HCT116 (cell line): ENCODE data around the gene ANKRD44. TPM values are rescaled to one million over a fixed set of nuclear protein-coding genes. Genes with fewer than 3 reads are reported as not detected.

Experiments
- ATAC-seq: fragments of 200-7000 bp; cut with Tn5 transposase; 2 replicates; pipeline ENCODE4 v1.9.1; 2020; ENCODE audit warnings: mild to moderate bottlenecking, moderate library complexity
- BruUV-seq: library from RNA; stranded (reverse); fragments of 400-500 nt; replicated peaks from 2 replicates; lab custom pipeline; 2021; lab: Mats Ljungman, UMichigan
- CTCF ChIA-PET: fragments of 300-600 bp; sonication (Branson Sonifier 250); formaldehyde crosslinking; loops from one replicate; lab custom pipeline; 2021; ENCODE audit warnings: antibody characterized with exemption; lab: Charles Lee
- POLR2A ChIA-PET: fragments of 300-600, 350-600 bp; sonication (Branson Sonifier 250); formaldehyde crosslinking; loops from one replicate; lab custom pipeline; 2021; ENCODE audit warnings: antibody characterized with exemption; lab: Charles Lee
- RAD21 ChIA-PET, 2 experiments: fragments of 300-600 bp; sonication (Branson Sonifier 250); formaldehyde crosslinking; loops; one replicate each; lab custom pipeline; 2023; ENCODE audit warnings: low total read pairs in 2 of 2; ENCODE audit not compliant: uncharacterized antibody in 2 of 2, unreplicated experiment in 2 of 2, low non-redundant PET in 1 of 2; lab: Charles Lee
- DNase-seq: peaks from one replicate; pipeline ENCODE4 v3.0.0-alpha.2; 2010; ENCODE audit warnings: low read depth, low spot score
- H2AFZ ChIP-seq: fragments of 200-600 bp; shearing (Covaris generic), sonication (generic); 2 replicates; pipeline ENCODE4 v1.6.1; 2017; ENCODE audit warnings: low read depth, mixed run types, mixed read lengths, antibody characterized with exemption, low read length; ENCODE audit not compliant: poor library complexity, severe bottlenecking
- H3K27ac ChIP-seq: 2 replicates; pipeline ENCODE4 v1.5.1; 2012; ENCODE audit warnings: low read depth, low read length
- H3K27me3 ChIP-seq: fragments of 200-600 bp; sonication (generic); 2 replicates; pipeline ENCODE4 v1.6.1; 2016; ENCODE audit warnings: mixed run types, low read length, mixed read lengths; ENCODE audit not compliant: insufficient read depth
- H3K36me3 ChIP-seq, 2 experiments: fragments of 200-500 bp in 1 of 2; fragments of 200-600 bp in 1 of 2; sonication (Bioruptor generic) in 1 of 2; sonication (generic) in 1 of 2; 2 replicates each; pipeline versions ENCODE4 v1.5.1 to v1.6.1; 2014 to 2016; ENCODE audit warnings: low read length in 2 of 2, inconsistent platforms in 1 of 2, mixed read lengths in 1 of 2, mixed run types in 1 of 2; ENCODE audit not compliant: insufficient read depth in 2 of 2, control insufficient read depth in 1 of 2
- H3K4me1 ChIP-seq, 2 experiments: fragments of 200-600 bp in 1 of 2; sonication (generic) in 1 of 2; 2 replicates each; pipeline versions ENCODE4 v1.5.1 to v1.6.1; 2012 to 2017; ENCODE audit warnings: low read length in 2 of 2, inconsistent platforms in 1 of 2, mild to moderate bottlenecking in 1 of 2, mixed read lengths in 1 of 2, mixed run types in 1 of 2, moderate library complexity in 1 of 2; ENCODE audit not compliant: insufficient read depth in 2 of 2, control insufficient read depth in 1 of 2
- H3K4me2 ChIP-seq: fragments of 200-600 bp; sonication (generic); 2 replicates; pipeline ENCODE4 v1.6.1; 2017; ENCODE audit warnings: mixed run types, low read length, mixed read lengths
- H3K4me3 ChIP-seq, 2 experiments: fragments of 200-600 bp in 1 of 2; sonication (generic) in 1 of 2; replicated peaks in 1 of 2; 2 replicates each; pipeline ENCODE4 v1.5.1; 2011 to 2016; ENCODE audit warnings: low read length in 2 of 2, control low read depth in 1 of 2, low read depth in 1 of 2, mild to moderate bottlenecking in 1 of 2, mixed read lengths in 1 of 2, mixed run types in 1 of 2
- H3K79me2 ChIP-seq: fragments of 200-600 bp; sonication (generic); 2 replicates; pipeline ENCODE4 v1.6.1; 2017; ENCODE audit warnings: mild to moderate bottlenecking, mixed run types, low read length, moderate library complexity, mixed read lengths; ENCODE audit not compliant: insufficient read depth
- H3K9ac ChIP-seq: fragments of 200-600 bp; sonication (generic); 2 replicates; pipeline ENCODE4 v1.6.1; 2016; ENCODE audit warnings: low read length, mixed read lengths
- H3K9me2 ChIP-seq: fragments of 200-600 bp; sonication (generic), shearing (Covaris generic); 2 replicates; pipeline ENCODE4 v1.6.1; 2017; ENCODE audit warnings: mixed run types, mild to moderate bottlenecking, moderate library complexity; ENCODE audit not compliant: insufficient read depth
- H3K9me3 ChIP-seq, 2 experiments: fragments of 200-500 bp in 1 of 2; fragments of 200-600 bp in 1 of 2; sonication (Bioruptor generic) in 1 of 2; sonication (generic) in 1 of 2; 2 replicates each; pipeline ENCODE4 v1.6.1; 2014 to 2017; ENCODE audit warnings: low read length in 2 of 2, mixed read lengths in 2 of 2, inconsistent platforms in 1 of 2, low read depth in 1 of 2, mild to moderate bottlenecking in 1 of 2, mixed run types in 1 of 2, moderate library complexity in 1 of 2; ENCODE audit not compliant: control insufficient read depth in 1 of 2, insufficient read depth in 1 of 2
- H4K20me1 ChIP-seq: fragments of 200-600 bp; sonication (generic), shearing (Covaris generic); 2 replicates; pipeline ENCODE4 v1.6.1; 2017; ENCODE audit warnings: mixed run types, mild to moderate bottlenecking, moderate library complexity; ENCODE audit not compliant: insufficient read depth
- CEBPB ChIP-seq: IDR thresholded peaks from 2 replicates; pipeline ENCODE4 v1.6.1; 2012; ENCODE audit warnings: low read depth
- CTCF ChIP-seq, 3 experiments: fragments of 200-600 bp in 1 of 3; sonication (generic) in 1 of 3; IDR thresholded peaks in 2 of 3; conservative IDR thresholded peaks in 1 of 3; 2 replicates each; pipeline ENCODE4 v1.5.1; 2012 to 2017; ENCODE audit warnings: low read depth in 2 of 3, low read length in 2 of 3, antibody characterized with exemption in 1 of 3, borderline replicate concordance in 1 of 3, control low read depth in 1 of 3, mild to moderate bottlenecking in 1 of 3, mixed read lengths in 1 of 3, mixed run types in 1 of 3, moderate library complexity in 1 of 3; ENCODE audit not compliant: insufficient read depth in 1 of 3
- EZH2 ChIP-seq: fragments of 200-600 bp; sonication (generic); IDR thresholded peaks from 2 replicates; pipeline ENCODE4 v1.6.1; 2017; ENCODE audit warnings: antibody characterized with exemption, mixed run types
- FOSL1 ChIP-seq: IDR thresholded peaks from 2 replicates; pipeline ENCODE4 v1.6.1; 2012; ENCODE audit warnings: low read depth
- JUND ChIP-seq: IDR thresholded peaks from 2 replicates; pipeline ENCODE4 v1.6.1; 2012
- POLR2AphosphoS5 ChIP-seq: IDR thresholded peaks from 2 replicates; pipeline ENCODE4 v1.6.1; 2011; ENCODE audit warnings: mild to moderate bottlenecking, low read depth, low read length, moderate library complexity
- RAD21 ChIP-seq: IDR thresholded peaks from 2 replicates; pipeline ENCODE4 v1.6.1; 2012; ENCODE audit warnings: low read depth, mild to moderate bottlenecking
- SIN3A ChIP-seq: IDR thresholded peaks from 2 replicates; pipeline ENCODE4 v1.6.1; 2012; ENCODE audit warnings: low read depth
- SP1 ChIP-seq: IDR thresholded peaks from 2 replicates; pipeline ENCODE4 v1.6.1; 2012; ENCODE audit warnings: low read depth
- SRF ChIP-seq: IDR thresholded peaks from 2 replicates; pipeline ENCODE4 v1.6.1; 2012; ENCODE audit warnings: low read depth
- TCF7L2 ChIP-seq: IDR thresholded peaks from 2 replicates; pipeline ENCODE4 v1.7.0; 2011; ENCODE audit warnings: borderline replicate concordance, inconsistent platforms; ENCODE audit not compliant: insufficient read depth, insufficient read length; ENCODE audit errors: extremely low read depth
- YY1 ChIP-seq: IDR thresholded peaks from 2 replicates; pipeline ENCODE4 v1.6.1; 2011; ENCODE audit warnings: low read length, low read depth, moderate library complexity, mild to moderate bottlenecking; ENCODE audit not compliant: insufficient replicate concordance; ENCODE audit errors: extremely low read depth
- ZFX ChIP-seq: fragments of 450-650 bp; IDR thresholded peaks from 2 replicates; pipeline ENCODE4 v1.6.1; 2017
- ZNF274 ChIP-seq: fragments of 200-500 bp; sonication (Bioruptor generic); IDR thresholded peaks from 2 replicates; pipeline ENCODE4 v1.6.1; 2014; ENCODE audit warnings: mild to moderate bottlenecking, low read depth, low read length, inconsistent platforms
- intact Hi-C: fragments of 100-400 bp; cut with micrococcal nuclease; formaldehyde crosslinking; loops from 2 replicates; pipeline ENCODE4 v1.10.0; 2022
- total RNA-seq: library from RNA; stranded (reverse); gene quantifications from one replicate; pipeline ENCODE4 v1.2.1, GENCODE V29; 2021; ENCODE audit not compliant: unreplicated experiment
- TF ChIP-seq, protein P1 (sequence below): IDR thresholded peaks from 2 replicates; pipeline ENCODE4 v1.6.1; 2012

Gene ANKRD44
- total RNA-seq, 1 experiment from 2014 or later = 2.7 TPM

- DNase-seq (no peak), ATAC-seq (no peak)
- ChIA-PET POLR2A (no interaction called here), CTCF (no interaction called here), RAD21 (no interaction called here)
- intact Hi-C loops = no loop called here
- Histone ChIP-seq H3K27ac (no peak overlapping the region), H3K4me3 (no peak overlapping the region), H3K36me3 (no peaks in the 10 kb centered on the region), H3K9ac (no peak overlapping the region), H3K27me3 (no peaks in the 10 kb centered on the region), H3K9me3 (no peaks in the 10 kb centered on the region), H3K9me2 (no peaks in the 10 kb centered on the region), H4K20me1 (no peaks in the 10 kb centered on the region), H3K4me1 (peaks cover 0 to 4% of the 10 kb centered on the region in 2 experiments; a peak in 1 of 4 replicates), H2AFZ (peak overlapping the region; percentile 74), H3K79me2 (no peaks in the 10 kb centered on the region), H3K4me2 (no peak overlapping the region)
- BruUV-seq = no TSS peak
- TF ChIP-seq JUND = no peak
- no peak for TF ChIP-seq POLR2AphosphoS5
- TF ChIP-seq YY1 = no peak
- no peak for TF ChIP-seq SRF
- TF ChIP-seq CTCF (IDR thresholded peaks at IDR 0.05 in 2 of 3, conservative IDR thresholded peaks at IDR 0.05 in 1 of 3; ENCODE audit: borderline replicate concordance in 1 of 3, insufficient read depth in 1 of 3, low read depth in 2 of 3, low read length in 2 of 3) = no peak
- TF ChIP-seq, protein P1, sequence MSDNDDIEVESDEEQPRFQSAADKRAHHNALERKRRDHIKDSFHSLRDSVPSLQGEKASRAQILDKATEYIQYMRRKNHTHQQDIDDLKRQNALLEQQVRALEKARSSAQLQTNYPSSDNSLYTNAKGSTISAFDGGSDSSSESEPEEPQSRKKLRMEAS = no peak
- no peak for TF ChIP-seq TCF7L2
Observed at GRCh38 chr2:196962325-196962724, 348.3 kb downstream of the ANKRD44 start.

DNA sequence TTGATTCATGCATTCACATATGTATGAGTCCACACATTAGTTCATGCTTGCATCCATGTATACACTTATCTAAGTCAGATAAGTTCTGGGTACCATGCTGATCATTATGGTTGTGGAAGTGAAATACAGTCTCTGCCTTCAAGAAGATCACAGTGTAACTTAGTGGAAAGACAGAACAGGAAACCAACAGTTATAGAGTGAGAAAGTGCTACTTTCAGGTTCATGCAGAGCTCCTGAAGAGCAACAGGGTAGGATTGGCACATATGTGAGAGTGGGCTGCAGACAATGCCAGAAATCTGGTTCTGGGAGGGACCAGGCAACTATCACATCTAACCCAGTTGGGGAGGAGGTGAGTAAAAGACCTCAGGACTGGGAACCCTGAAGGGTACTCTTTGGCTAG is 348.7 kb downstream of the ANKRD44 start:
- Histone ChIP-seq H3K4me3 (no peak overlapping the region), H3K9me3 (no peaks in the 10 kb centered on the region), H3K27ac (no peak overlapping the region), H4K20me1 (no peaks in the 10 kb centered on the region), H3K27me3 (no peaks in the 10 kb centered on the region), H3K36me3 (no peaks in the 10 kb centered on the region), H3K79me2 (no peaks in the 10 kb centered on the region), H3K4me1 (peaks cover 0 to 4% of the 10 kb centered on the region in 2 experiments; a peak in 1 of 4 replicates), H3K9me2 (no peaks in the 10 kb centered on the region), H2AFZ (no peak overlapping the region), H3K4me2 (no peak overlapping the region), H3K9ac (no peak overlapping the region)
- ChIA-PET POLR2A (no interaction called here), CTCF (no interaction called here), RAD21 (no interaction called here)
- ATAC-seq = no peak
- no peak for DNase-seq
- intact Hi-C loops = no loop called here
- BruUV-seq = no TSS peak
- TF ChIP-seq CTCF (IDR thresholded peaks at IDR 0.05 in 2 of 3, conservative IDR thresholded peaks at IDR 0.05 in 1 of 3; ENCODE audit: borderline replicate concordance in 1 of 3, insufficient read depth in 1 of 3, low read depth in 2 of 3, low read length in 2 of 3) = no peak
- no peak for TF ChIP-seq RAD21
- TF ChIP-seq JUND = no peak
- TF ChIP-seq CEBPB = no peak
- TF ChIP-seq TCF7L2 = no peak
- TF ChIP-seq SP1 = no peak
- TF ChIP-seq FOSL1 = no peak
- TF ChIP-seq SIN3A = no peak
- no peak for TF ChIP-seq EZH2
- no peak for TF ChIP-seq POLR2AphosphoS5
- no peak for TF ChIP-seq ZFX
- TF ChIP-seq ZNF274 = no peak
